ENCODE data around the gene TMEM250.

DNA sequence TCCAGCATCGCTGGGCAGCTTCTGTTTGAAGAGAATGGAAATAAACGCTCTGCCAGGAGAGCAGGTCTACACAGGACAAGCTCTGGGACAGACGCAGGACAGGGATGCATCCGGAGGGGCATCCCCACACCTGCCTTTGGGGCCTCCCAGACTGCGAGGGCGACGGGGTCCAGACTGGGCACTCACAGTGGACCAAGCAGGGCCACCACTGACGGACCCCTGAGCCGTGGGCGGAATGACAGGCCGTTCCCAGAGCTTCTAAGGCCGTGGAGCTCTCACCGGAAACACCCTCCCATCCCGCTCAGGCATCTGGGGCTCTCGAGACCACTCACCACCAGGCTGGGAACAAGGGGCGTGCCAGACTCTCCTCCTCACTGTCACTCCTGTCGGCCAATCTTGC lies 10.5 kb upstream of the TMEM250 start:
- TF ChIP-seq POLR2A (IDR thresholded peaks at IDR 0.05), result no peak
- TF ChIP-seq, protein P1, sequence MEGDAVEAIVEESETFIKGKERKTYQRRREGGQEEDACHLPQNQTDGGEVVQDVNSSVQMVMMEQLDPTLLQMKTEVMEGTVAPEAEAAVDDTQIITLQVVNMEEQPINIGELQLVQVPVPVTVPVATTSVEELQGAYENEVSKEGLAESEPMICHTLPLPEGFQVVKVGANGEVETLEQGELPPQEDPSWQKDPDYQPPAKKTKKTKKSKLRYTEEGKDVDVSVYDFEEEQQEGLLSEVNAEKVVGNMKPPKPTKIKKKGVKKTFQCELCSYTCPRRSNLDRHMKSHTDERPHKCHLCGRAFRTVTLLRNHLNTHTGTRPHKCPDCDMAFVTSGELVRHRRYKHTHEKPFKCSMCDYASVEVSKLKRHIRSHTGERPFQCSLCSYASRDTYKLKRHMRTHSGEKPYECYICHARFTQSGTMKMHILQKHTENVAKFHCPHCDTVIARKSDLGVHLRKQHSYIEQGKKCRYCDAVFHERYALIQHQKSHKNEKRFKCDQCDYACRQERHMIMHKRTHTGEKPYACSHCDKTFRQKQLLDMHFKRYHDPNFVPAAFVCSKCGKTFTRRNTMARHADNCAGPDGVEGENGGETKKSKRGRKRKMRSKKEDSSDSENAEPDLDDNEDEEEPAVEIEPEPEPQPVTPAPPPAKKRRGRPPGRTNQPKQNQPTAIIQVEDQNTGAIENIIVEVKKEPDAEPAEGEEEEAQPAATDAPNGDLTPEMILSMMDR (IDR thresholded peaks at IDR 0.05), result no peak
